Thyroid gland (tissue), 4 donors: Measurements from ENCODE around the gene CFAP58. TPM values are rescaled to one million over a fixed set of nuclear protein-coding genes. Genes with fewer than 3 reads are reported as not detected.

ENCODE experiments used
- DNase-seq, 2 donors: peaks; one replicate each; pipeline ENCODE4 v3.0.0-alpha.2; 2019
- H3K27ac ChIP-seq, 3 donors: fragments of 200-600 bp; sonication (generic); 1 replicate in 2 of 3; 2 replicates in 1 of 3; pipeline ENCODE4 v1.5.1; 2016 to 2019; ENCODE audit warnings: mild to moderate bottlenecking in 1 of 3, moderate library complexity in 1 of 3
- H3K27me3 ChIP-seq: fragments of 200-600 bp; sonication (generic); one replicate; pipeline ENCODE4 v1.5.1; 2019
- H3K36me3 ChIP-seq, 2 donors: fragments of 200-600 bp; sonication (generic); one replicate each; pipeline ENCODE4 v1.5.1; 2016 to 2019
- H3K4me1 ChIP-seq, 2 donors: fragments of 200-600 bp; sonication (generic); one replicate each; pipeline ENCODE4 v1.5.1; 2017 to 2019
- H3K4me3 ChIP-seq, 3 donors: fragments of 200-600 bp; sonication (generic); replicated peaks in 1 of 3; 1 replicate in 2 of 3; 2 replicates in 1 of 3; pipeline ENCODE4 v1.5.1; 2016; ENCODE audit warnings: mild to moderate bottlenecking in 1 of 3
- H3K9me3 ChIP-seq: fragments of 200-600 bp; sonication (generic); one replicate; pipeline ENCODE4 v1.5.1; 2017
- CTCF ChIP-seq, 6 experiments: fragments of 200-600 bp in 3 of 6; fragments of 450-650 bp in 3 of 6; sonication (generic) in 3 of 6; IDR thresholded peaks; one replicate each; pipeline ENCODE4 v1.5.1; 2016 to 2019; ENCODE audit warnings: antibody characterized with exemption in 6 of 6, mild to moderate bottlenecking in 2 of 6, inconsistent platforms in 1 of 6, moderate library complexity in 1 of 6
- POLR2A ChIP-seq, 2 donors: fragments of 450-650 bp; IDR thresholded peaks; one replicate each; pipeline ENCODE4 v1.6.1; 2017; ENCODE audit warnings: antibody characterized with exemption in 2 of 2, mild to moderate bottlenecking in 2 of 2, moderate library complexity in 1 of 2
- WGBS, 2 donors: methylation state at CpG; one replicate each; pipeline ENCODE4 v1.1.5; 2017; 5-methylcytosine and 5-hydroxymethylcytosine counted together
- intact Hi-C: fragments of 100-400 bp; cut with DNase I; formaldehyde crosslinking; loops from one replicate; pipeline ENCODE4 v1.15.1; 2023
- total RNA-seq, 4 donors: library from RNA; depleted of rRNA; stranded (reverse); fragments of >200 nt; gene quantifications; one replicate each; pipeline ENCODE4 v1.2.3, GENCODE V29; 2016

Gene CFAP58
- total RNA-seq, 4 donors from 2014 or later = 1.0 to 1.6 (median 1.2) TPM

GRCh38 chr10:104324931-104325330 is 28.7 kb upstream of the CFAP58 start:
- TF ChIP-seq POLR2A (IDR thresholded peaks at IDR 0.05) = no peak
- no peak for TF ChIP-seq CTCF (IDR thresholded peaks at IDR 0.05)
- 95 to 97% methylated on average over 10 of the region's 10 CpGs for WGBS, 2 donors
- Histone ChIP-seq H3K9me3 (no peaks in the 10 kb centered on the region), H3K27me3 (no peaks in the 10 kb centered on the region), H3K36me3 (no peaks in the 10 kb centered on the region), H3K4me1 (peaks cover 98 to 99% of the 10 kb centered on the region in 2 donors), H3K27ac (peak overlapping the region; percentile 92 to 99 (median 98)), H3K4me3 (no peak overlapping the region)
- intact Hi-C loops = no loop called here
- no peak for DNase-seq

- Histone ChIP-seq H3K27ac (peak overlapping the region; percentile 92 to 99 (median 98)), H3K36me3 (no peaks in the 10 kb centered on the region), H3K4me3 (no peak overlapping the region), H3K27me3 (no peaks in the 10 kb centered on the region), H3K4me1 (peaks cover 100% of the 10 kb centered on the region in 2 donors), H3K9me3 (no peaks in the 10 kb centered on the region)
- 21 to 37% methylated on average over 21 to 28 of the region's 28 CpGs for WGBS, 2 donors
- peak; percentile 82 to 85 for DNase-seq
- intact Hi-C loops = no loop called here
- TF ChIP-seq CTCF (IDR thresholded peaks at IDR 0.05) = no peak
- peak in 1 of 2 donors; percentile 45 for TF ChIP-seq POLR2A (IDR thresholded peaks at IDR 0.05)
These were observed 27.9 kb upstream of the CFAP58 start for GRCh38 chr10:104325436-104326435.

GRCh38 chr10:104326991-104327610 is 26.5 kb upstream of the CFAP58 start:
- Histone ChIP-seq H3K27me3 (no peaks in the 10 kb centered on the region), H3K36me3 (no peaks in the 10 kb centered on the region), H3K27ac (peak overlapping the region; percentile 92 to 99 (median 98)), H3K9me3 (no peaks in the 10 kb centered on the region), H3K4me3 (no peak overlapping the region), H3K4me1 (peaks cover 100% of the 10 kb centered on the region in 2 donors)
- TF ChIP-seq CTCF (IDR thresholded peaks at IDR 0.05) = no peak
- no peak for TF ChIP-seq POLR2A (IDR thresholded peaks at IDR 0.05)
- WGBS, 2 donors = 95 to 97% methylated on average over 9 of the region's 9 CpGs
- DNase-seq = no peak
- intact Hi-C loops = no loop called here

- H3K4me1 ChIP-seq = peaks cover 100% of the 10 kb centered on the region in 2 donors
- no peaks in the 10 kb centered on the region for H3K36me3 ChIP-seq
- no peaks in the 10 kb centered on the region for H3K27me3 ChIP-seq
- DNase-seq = peak; percentile 31 to 46
- peak overlapping the region in 1 of 3 donors; percentile 4 for H3K4me3 ChIP-seq
- intact Hi-C loops = no loop called here
- H3K27ac ChIP-seq = peak overlapping the region; percentile 55 to 99 (median 98)
- 76 to 78% methylated on average over 15 of the region's 20 CpGs for WGBS, 2 donors
- TF ChIP-seq CTCF (IDR thresholded peaks at IDR 0.05) (no peak), POLR2A (IDR thresholded peaks at IDR 0.05) (no peak)
- H3K9me3 ChIP-seq = no peaks in the 10 kb centered on the region
These were observed 25.6 kb upstream of the CFAP58 start for GRCh38 chr10:104327745-104328645.
